ENCODE results near the gene VSIR. TPM values are rescaled to one million over a fixed set of nuclear protein-coding genes. Genes with fewer than 3 reads are reported as not detected.

VSIR gene
- total RNA-seq, 1 donor from 2014 or later = 115 TPM

- Mint-ChIP-seq H3K4me3 (peak overlapping the region; percentile 52), H3K9me3 (peaks cover 10% of the 10 kb centered on the region), H3K4me1 (ENCODE audit: low read depth) (peaks cover 97% of the 10 kb centered on the region), H3K27ac (peak overlapping the region; percentile 61), H3K27me3 (ENCODE audit: insufficient read depth) (no peaks in the 10 kb centered on the region), H3K36me3 (ENCODE audit: low read depth) (peaks cover 13% of the 10 kb centered on the region)
- no peak for DNase-seq (ENCODE audit: low spot score)
- intact Hi-C loops (cut with micrococcal nuclease) = no loop called here
Measured at GRCh38 chr10:71742301-71743088, 30.8 kb downstream of the VSIR start.

GRCh38 chr10:71741671-71742070 lies 31.6 kb downstream of the VSIR start:
- no peak for DNase-seq (ENCODE audit: low spot score)
- H3K27ac Mint-ChIP-seq = peak overlapping the region; percentile 61
- H3K4me3 Mint-ChIP-seq = peak overlapping the region; percentile 52
- peaks cover 6% of the 10 kb centered on the region for H3K36me3 Mint-ChIP-seq (ENCODE audit: low read depth)
- peaks cover 10% of the 10 kb centered on the region for H3K9me3 Mint-ChIP-seq
- H3K4me1 Mint-ChIP-seq (ENCODE audit: low read depth) = peaks cover 97% of the 10 kb centered on the region
- intact Hi-C loops (cut with micrococcal nuclease) = no loop called here
- no peaks in the 10 kb centered on the region for H3K27me3 Mint-ChIP-seq (ENCODE audit: insufficient read depth)

GRCh38 chr10:71741029-71741428 lies 32.3 kb downstream of the VSIR start:
- DNase-seq (ENCODE audit: low spot score) = no peak
- Mint-ChIP-seq H3K27ac (peak overlapping the region; percentile 80), H3K9me3 (peaks cover 10% of the 10 kb centered on the region), H3K4me3 (peak overlapping the region; percentile 57), H3K36me3 (ENCODE audit: low read depth) (peaks cover 6% of the 10 kb centered on the region), H3K27me3 (ENCODE audit: insufficient read depth) (no peaks in the 10 kb centered on the region), H3K4me1 (ENCODE audit: low read depth) (peaks cover 97% of the 10 kb centered on the region)
- intact Hi-C loops (cut with micrococcal nuclease) = no loop called here

- peaks cover 10% of the 10 kb centered on the region for H3K9me3 Mint-ChIP-seq
- H3K27ac Mint-ChIP-seq = no peak overlapping the region
- no peak for DNase-seq (ENCODE audit: low spot score)
- no peak overlapping the region for H3K4me3 Mint-ChIP-seq
- H3K27me3 Mint-ChIP-seq (ENCODE audit: insufficient read depth) = no peaks in the 10 kb centered on the region
- peaks cover 6% of the 10 kb centered on the region for H3K36me3 Mint-ChIP-seq (ENCODE audit: low read depth)
- intact Hi-C loops (cut with micrococcal nuclease) = no loop called here
- peaks cover 96% of the 10 kb centered on the region for H3K4me1 Mint-ChIP-seq (ENCODE audit: low read depth)
Measured at GRCh38 chr10:71740069-71740653, 33.2 kb downstream of the VSIR start.

GRCh38 chr10:71739358-71739900 lies 33.9 kb downstream of the VSIR start:
- Mint-ChIP-seq H3K4me1 (ENCODE audit: low read depth) (peaks cover 96% of the 10 kb centered on the region), H3K9me3 (peaks cover 10% of the 10 kb centered on the region), H3K27ac (peak overlapping the region; percentile 62), H3K36me3 (ENCODE audit: low read depth) (peaks cover 6% of the 10 kb centered on the region), H3K4me3 (no peak overlapping the region), H3K27me3 (ENCODE audit: insufficient read depth) (no peaks in the 10 kb centered on the region)
- intact Hi-C loops (cut with micrococcal nuclease) = no loop called here
- DNase-seq (ENCODE audit: low spot score) = no peak

GRCh38 chr10:71737834-71738197 lies 35.5 kb downstream of the VSIR start:
- Mint-ChIP-seq H3K36me3 (ENCODE audit: low read depth) (peaks cover 4% of the 10 kb centered on the region), H3K4me3 (no peak overlapping the region), H3K9me3 (peaks cover 8% of the 10 kb centered on the region), H3K4me1 (ENCODE audit: low read depth) (peaks cover 85% of the 10 kb centered on the region), H3K27me3 (ENCODE audit: insufficient read depth) (no peaks in the 10 kb centered on the region), H3K27ac (peak overlapping the region; percentile 94)
- DNase-seq (ENCODE audit: low spot score) = no peak
- intact Hi-C loops (cut with micrococcal nuclease) = loop anchor here (1.0 kb wide), 3 partner anchors 10 to 31 kb away; no protein-coding TSS in a partner anchor

GRCh38 chr10:71737001-71737833 lies 36.1 kb downstream of the VSIR start:
- Mint-ChIP-seq H3K4me3 (peak overlapping the region; percentile 16), H3K27ac (peak overlapping the region; percentile 94), H3K9me3 (peaks cover 2% of the 10 kb centered on the region), H3K4me1 (ENCODE audit: low read depth) (peaks cover 85% of the 10 kb centered on the region), H3K36me3 (ENCODE audit: low read depth) (peaks cover 2% of the 10 kb centered on the region), H3K27me3 (ENCODE audit: insufficient read depth) (no peaks in the 10 kb centered on the region)
- no peak for DNase-seq (ENCODE audit: low spot score)
- intact Hi-C loops (cut with micrococcal nuclease) = loop anchor here (1.0 kb wide), 3 partner anchors 11 to 32 kb away; no protein-coding TSS in a partner anchor

- H3K9me3 Mint-ChIP-seq = no peaks in the 10 kb centered on the region
- H3K4me1 Mint-ChIP-seq (ENCODE audit: low read depth) = peaks cover 85% of the 10 kb centered on the region
- DNase-seq (ENCODE audit: low spot score) = no peak
- intact Hi-C loops (cut with micrococcal nuclease) = no loop called here
- H3K4me3 Mint-ChIP-seq = peak overlapping the region; percentile 16
- peak overlapping the region; percentile 94 for H3K27ac Mint-ChIP-seq
- peaks cover 2% of the 10 kb centered on the region for H3K36me3 Mint-ChIP-seq (ENCODE audit: low read depth)
- no peaks in the 10 kb centered on the region for H3K27me3 Mint-ChIP-seq (ENCODE audit: insufficient read depth)
Measured at GRCh38 chr10:71736570-71736952, 36.8 kb downstream of the VSIR start.

- Mint-ChIP-seq H3K4me3 (peak overlapping the region; percentile 19), H3K27me3 (ENCODE audit: insufficient read depth) (no peaks in the 10 kb centered on the region), H3K36me3 (ENCODE audit: low read depth) (peaks cover 2% of the 10 kb centered on the region), H3K9me3 (no peaks in the 10 kb centered on the region), H3K4me1 (ENCODE audit: low read depth) (peaks cover 84% of the 10 kb centered on the region), H3K27ac (peak overlapping the region; percentile 94)
- DNase-seq (ENCODE audit: low spot score) = peak; percentile 38
- intact Hi-C loops (cut with micrococcal nuclease) = no loop called here
Measured at GRCh38 chr10:71735709-71736569, 37.4 kb downstream of the VSIR start.

GRCh38 chr10:71734797-71735196 lies 38.5 kb downstream of the VSIR start:
- no peak for DNase-seq (ENCODE audit: low spot score)
- intact Hi-C loops (cut with micrococcal nuclease) = no loop called here
- no peak overlapping the region for H3K4me3 Mint-ChIP-seq
- peak overlapping the region; percentile 94 for H3K27ac Mint-ChIP-seq
- H3K4me1 Mint-ChIP-seq (ENCODE audit: low read depth) = peaks cover 72% of the 10 kb centered on the region
- no peaks in the 10 kb centered on the region for H3K27me3 Mint-ChIP-seq (ENCODE audit: insufficient read depth)
- no peaks in the 10 kb centered on the region for H3K9me3 Mint-ChIP-seq
- peaks cover 2% of the 10 kb centered on the region for H3K36me3 Mint-ChIP-seq (ENCODE audit: low read depth)

- DNase-seq (ENCODE audit: low spot score) = no peak
- no peak overlapping the region for H3K4me3 Mint-ChIP-seq
- H3K4me1 Mint-ChIP-seq (ENCODE audit: low read depth) = peaks cover 71% of the 10 kb centered on the region
- H3K27ac Mint-ChIP-seq = no peak overlapping the region
- H3K27me3 Mint-ChIP-seq (ENCODE audit: insufficient read depth) = no peaks in the 10 kb centered on the region
- peaks cover 2% of the 10 kb centered on the region for H3K36me3 Mint-ChIP-seq (ENCODE audit: low read depth)
- H3K9me3 Mint-ChIP-seq = no peaks in the 10 kb centered on the region
- intact Hi-C loops (cut with micrococcal nuclease) = no loop called here
Measured at GRCh38 chr10:71731791-71732190, 41.5 kb downstream of the VSIR start.

- Mint-ChIP-seq H3K9me3 (no peaks in the 10 kb centered on the region), H3K36me3 (ENCODE audit: low read depth) (peaks cover 2% of the 10 kb centered on the region), H3K27ac (peak overlapping the region; percentile 99), H3K27me3 (ENCODE audit: insufficient read depth) (no peaks in the 10 kb centered on the region), H3K4me3 (no peak overlapping the region), H3K4me1 (ENCODE audit: low read depth) (peaks cover 68% of the 10 kb centered on the region)
- DNase-seq (ENCODE audit: low spot score) = no peak
- intact Hi-C loops (cut with micrococcal nuclease) = loop anchor here (10.0 kb wide), 1 partner anchor 356 kb away; the partner anchor contains the start of gene SPOCK2
Measured at GRCh38 chr10:71729161-71729636, 44.1 kb downstream of the VSIR start.

Data from activated T-helper 1 cell treated with anti-CD3 and anti-CD28 coated beads, Interleukin-12 subunit alpha, Interleukin-12 subunit beta, Interleukin-2, Interleukin-4 antibody, amounts not matched to agents 30 ng/mL and 10 ng/mL and 1 ng/mL, durations not matched to agents 14 hours and 24 hours and 36 hours (primary cell).